Measurements from ENCODE around the gene REPS2. TPM values are rescaled to one million over a fixed set of nuclear protein-coding genes. Genes with fewer than 3 reads are reported as not detected.

Gene REPS2
- total RNA-seq, 1 experiment from 2014 or later = 3.7 TPM

DNA sequence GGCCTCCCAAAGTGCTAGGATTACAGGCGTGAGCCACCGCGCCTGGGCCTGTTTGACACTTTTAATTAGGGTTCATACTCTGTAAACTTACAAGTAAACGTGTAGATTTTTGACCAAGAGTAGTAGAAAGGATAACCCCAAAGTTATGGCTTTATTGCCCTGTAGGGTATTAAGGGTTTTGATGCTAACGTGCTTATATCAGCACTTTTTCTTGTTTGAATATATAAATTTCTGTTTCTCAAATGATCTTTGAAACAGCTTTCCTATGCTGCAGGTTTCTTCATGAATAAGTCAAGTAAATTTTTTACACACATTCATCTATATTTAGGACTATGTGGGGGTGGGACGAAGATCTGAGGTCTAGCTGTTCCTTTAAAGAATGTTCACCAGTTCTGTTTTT is 29.3 kb upstream of the REPS2 start:
- Histone ChIP-seq H3K23ac (ENCODE audit: insufficient read length, low read depth, low read length) (no peak overlapping the region), H2BK5ac (ENCODE audit: insufficient read length, low read length) (no peak overlapping the region), H3K4me1 (ENCODE audit: insufficient read depth, low read length) (no peaks in the 10 kb centered on the region), H2BK120ac (ENCODE audit: low read depth, low read length, poor library complexity, severe bottlenecking) (no peak overlapping the region), H2BK12ac (ENCODE audit: insufficient read length, low read depth, low read length) (no peak overlapping the region), H4K5ac (ENCODE audit: insufficient read length, low read depth, low read length) (no peak overlapping the region), H3K18ac (ENCODE audit: insufficient read length, low read depth, low read length) (no peak overlapping the region), H3K4ac (ENCODE audit: low read depth, low read length) (no peak overlapping the region), H2BK15ac (ENCODE audit: low read depth, low read length) (no peak overlapping the region), H3K27me3 (ENCODE audit: insufficient read depth, low read length) (no peaks in the 10 kb centered on the region), H3K4me2 (ENCODE audit: insufficient read depth, insufficient read length, low read length) (no peak overlapping the region), H4K20me1 (ENCODE audit: control insufficient read depth, insufficient read depth, insufficient read length) (no peaks in the 10 kb centered on the region), H2BK20ac (ENCODE audit: low read depth, low read length, poor library complexity, severe bottlenecking) (no peak overlapping the region), H3K79me1 (ENCODE audit: insufficient read depth, low read depth, low read length, poor library complexity, severe bottlenecking) (no peaks in the 10 kb centered on the region), H3K56ac (ENCODE audit: insufficient read length, low read depth, low read length) (no peak overlapping the region), H3T11ph (ENCODE audit: low read length) (no peak overlapping the region), H2AK5ac (ENCODE audit: insufficient read length, low read length) (no peak overlapping the region), H2AFZ (ENCODE audit: low read length) (no peak overlapping the region), H3K9me3 (ENCODE audit: control insufficient read depth, low read depth, low read length) (no peaks in the 10 kb centered on the region), H4K8ac (replicated peaks; ENCODE audit: insufficient read length, low read depth, low read length) (no peak overlapping the region), H3K79me2 (ENCODE audit: insufficient read depth, low read length) (no peaks in the 10 kb centered on the region), H3K14ac (ENCODE audit: insufficient read depth, low read length) (no peak overlapping the region), H4K91ac (ENCODE audit: insufficient read length, low read depth, low read length) (no peak overlapping the region), H3K9ac (ENCODE audit: extremely low read depth, insufficient read length, low read length) (no peak overlapping the region), H3K27ac (ENCODE audit: insufficient read length, low read depth, low read length) (no peak overlapping the region), H3K23me2 (ENCODE audit: insufficient read length, low read depth, low read length, poor library complexity, severe bottlenecking) (no peaks in the 10 kb centered on the region)
- H3K27me3 Mint-ChIP-seq (ENCODE audit: low read depth) = no peaks in the 10 kb centered on the region
- H3K36me3 Mint-ChIP-seq (ENCODE audit: insufficient read depth in 1 of 3, low read depth in 3 of 3) = no peaks in the 10 kb centered on the region
- H3K27ac Mint-ChIP-seq = no peak overlapping the region
- H3K9me3 Mint-ChIP-seq = no peaks in the 10 kb centered on the region
- H3K4me3 Mint-ChIP-seq = no peak overlapping the region
- DNase-seq = no peak
- peaks cover 7 to 9% of the 10 kb centered on the region in 2 experiments for H3K4me1 Mint-ChIP-seq
- no CpG with 5 or more reads among the region's 6 CpGs for WGBS (ENCODE audit: extremely low coverage, insufficient read length, low lambda C conversion rate)
- TF ChIP-seq, protein P1, sequence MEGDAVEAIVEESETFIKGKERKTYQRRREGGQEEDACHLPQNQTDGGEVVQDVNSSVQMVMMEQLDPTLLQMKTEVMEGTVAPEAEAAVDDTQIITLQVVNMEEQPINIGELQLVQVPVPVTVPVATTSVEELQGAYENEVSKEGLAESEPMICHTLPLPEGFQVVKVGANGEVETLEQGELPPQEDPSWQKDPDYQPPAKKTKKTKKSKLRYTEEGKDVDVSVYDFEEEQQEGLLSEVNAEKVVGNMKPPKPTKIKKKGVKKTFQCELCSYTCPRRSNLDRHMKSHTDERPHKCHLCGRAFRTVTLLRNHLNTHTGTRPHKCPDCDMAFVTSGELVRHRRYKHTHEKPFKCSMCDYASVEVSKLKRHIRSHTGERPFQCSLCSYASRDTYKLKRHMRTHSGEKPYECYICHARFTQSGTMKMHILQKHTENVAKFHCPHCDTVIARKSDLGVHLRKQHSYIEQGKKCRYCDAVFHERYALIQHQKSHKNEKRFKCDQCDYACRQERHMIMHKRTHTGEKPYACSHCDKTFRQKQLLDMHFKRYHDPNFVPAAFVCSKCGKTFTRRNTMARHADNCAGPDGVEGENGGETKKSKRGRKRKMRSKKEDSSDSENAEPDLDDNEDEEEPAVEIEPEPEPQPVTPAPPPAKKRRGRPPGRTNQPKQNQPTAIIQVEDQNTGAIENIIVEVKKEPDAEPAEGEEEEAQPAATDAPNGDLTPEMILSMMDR (conservative IDR thresholded peaks at IDR 0.05) = no peak
